Astrocyte of the cerebellum (primary cell): Measurements from ENCODE around the gene AIRE.
"Not testable (repeated sequence)": the region's sequence is repeated elsewhere in the genome, so short reads cannot be mapped to it uniquely, and the experiment has no call there.

Experiments
- DNase-seq: peaks from one replicate; pipeline ENCODE4 v3.0.0-alpha.2; 2011; ENCODE audit warnings: low read depth
- H3K4me3 ChIP-seq: 2 replicates; pipeline ENCODE4 v1.5.1; 2011; ENCODE audit warnings: mild to moderate bottlenecking, low read depth, low read length, moderate library complexity
- CTCF ChIP-seq: IDR thresholded peaks from 2 replicates; pipeline ENCODE4 v1.5.1; 2012; ENCODE audit warnings: low read length, low read depth, moderate library complexity, mild to moderate bottlenecking; ENCODE audit errors: missing control alignments
- in situ Hi-C: cut with HindIII; loops from 2 replicates; pipeline ENCODE4 v1.10.0; 2017; ENCODE audit warnings: low sequenced_read_pairs

AIRE gene

GRCh38 chr21:44335266-44336059 is 49.8 kb downstream of the AIRE start:
- H3K4me3 ChIP-seq = no peak overlapping the region
- TF ChIP-seq CTCF = no peak
- DNase-seq = no peak
- in situ Hi-C loops = no loop called here

GRCh38 chr21:44337449-44337848 is 51.8 kb downstream of the AIRE start:
- no peak for TF ChIP-seq CTCF
- no peak for DNase-seq

GRCh38 chr21:44337941-44338895 is 52.5 kb downstream of the AIRE start:
- in situ Hi-C loops = no loop called here
- H3K4me3 ChIP-seq = peak overlapping the region; percentile 46
- peak; percentile 50 for TF ChIP-seq CTCF
- DNase-seq = peak; percentile 8

More at GRCh38 chr21:44337449-44337848, 51.8 kb downstream of the AIRE start:
- H3K4me3 ChIP-seq = no peak overlapping the region
- in situ Hi-C loops = no loop called here

GRCh38 chr21:44338971-44339910 is 53.6 kb downstream of the AIRE start, which contains the start of gene CFAP410:
Gene CFAP410, minus strand, starts transcription at chr21:44339390. Its CDS starts 196 bp downstream, at chr21:44339194.
- no peak for TF ChIP-seq CTCF
- peak within 1 kb of the TSS; percentile 91 for H3K4me3 ChIP-seq
- in situ Hi-C loops = no loop called here
- DNase-seq = peak; percentile 85

- in situ Hi-C loops = loop anchor here (10.0 kb wide), 1 partner anchor 373 kb away; the partner anchor contains the start of gene TSPEAR
- DNase-seq, H3K4me3 ChIP-seq: not testable (repeated sequence)
Measured at GRCh38 chr21:44341726-44342458, 56.2 kb downstream of the AIRE start.

GRCh38 chr21:44342981-44343380 is 57.3 kb downstream of the AIRE start:
- in situ Hi-C loops = loop anchor here (10.0 kb wide), 1 partner anchor 372 kb away; the partner anchor contains the start of gene TSPEAR
- DNase-seq, H3K4me3 ChIP-seq: not testable (repeated sequence)
